SKM-1 treated with dmso at 0.1 percent for 144 hours (cell line): ENCODE data around the gene TRIM31.
A peak's percentile ranks its signal among the peaks of the same experiment; 100 is the strongest.
"Not testable (repeated sequence)": the region's sequence is repeated elsewhere in the genome, so short reads cannot be mapped to it uniquely, and the experiment has no call there.

ENCODE experiments used
- DNase-seq: peaks from one replicate; lab custom pipeline; 2025; ENCODE audit not compliant: unreplicated experiment; lab: John Stamatoyannopoulos, UW

TRIM31 gene

DNA sequence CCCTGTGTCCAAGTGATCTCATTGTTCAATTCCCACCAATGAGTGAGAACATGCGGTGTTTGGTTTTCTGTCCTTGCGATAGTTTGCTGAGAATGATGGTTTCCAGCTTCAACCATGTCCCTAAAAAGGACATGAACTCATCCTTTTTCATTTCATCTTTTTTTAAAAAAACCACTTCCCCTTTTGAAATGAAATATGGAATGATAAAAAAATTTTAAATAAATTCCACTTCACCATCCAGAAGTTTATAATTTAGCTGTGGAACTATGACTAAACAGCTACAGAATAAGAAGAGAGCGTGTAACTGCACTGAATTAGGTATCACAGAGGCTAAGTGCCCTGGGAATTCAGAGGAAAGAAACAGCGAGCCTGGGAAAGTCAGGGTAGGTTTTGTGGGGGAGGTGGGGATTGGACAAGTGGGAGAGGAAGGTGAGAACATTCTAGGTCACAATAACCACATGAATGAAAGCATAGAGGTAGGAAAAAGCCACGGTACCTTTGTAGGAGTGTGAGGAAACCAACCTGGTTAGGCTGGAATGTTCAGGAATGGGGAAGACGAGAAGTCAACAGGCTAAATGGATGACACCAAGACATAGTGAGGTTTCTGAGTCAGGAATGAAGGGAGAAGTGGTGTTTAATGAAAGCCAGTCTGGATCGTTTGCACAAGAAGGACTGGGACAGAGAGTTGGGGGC, 37.1 kb upstream of the TRIM31 start:
- DNase-seq: no peak

DNA sequence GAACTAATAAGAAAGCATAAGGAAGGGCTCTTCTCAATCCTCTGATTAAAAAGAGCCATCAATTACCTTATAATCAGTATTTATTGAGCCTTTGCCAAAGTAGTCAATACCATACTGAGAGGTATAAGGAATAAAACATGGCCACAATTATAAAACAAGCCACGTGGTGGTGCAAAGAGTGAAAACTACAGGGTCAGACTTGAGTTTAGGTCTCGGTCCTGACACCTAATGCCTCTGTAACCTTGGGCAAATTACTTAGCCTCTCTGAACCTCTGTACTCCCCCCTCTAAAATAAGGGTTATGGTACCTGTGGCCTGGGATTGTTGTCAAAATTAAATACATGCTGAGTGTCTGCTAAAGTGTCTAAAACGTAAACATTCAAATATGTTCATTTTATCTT, 36.3 kb upstream of the TRIM31 start:
- no peak for DNase-seq

DNA sequence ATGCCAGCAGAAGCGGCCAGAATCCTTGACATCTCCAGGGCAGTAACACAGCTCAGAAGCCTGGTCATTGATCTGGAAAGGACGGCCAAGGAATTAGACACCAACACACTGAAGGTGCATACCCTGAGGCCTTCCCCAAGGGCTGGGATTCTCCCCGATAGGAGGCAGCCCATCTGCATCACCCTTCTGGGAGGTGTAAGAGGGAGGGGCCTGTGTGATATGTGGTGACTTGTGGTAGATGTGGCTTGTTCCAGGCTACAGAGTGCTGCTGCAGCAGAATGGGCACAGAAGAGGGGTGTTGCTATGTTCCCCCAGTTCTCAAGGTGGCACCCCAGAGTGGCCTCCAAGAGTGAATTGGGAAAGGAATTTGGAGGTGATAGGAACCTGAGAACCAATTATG, 34.2 kb upstream of the TRIM31 start:
- no peak for DNase-seq

DNA sequence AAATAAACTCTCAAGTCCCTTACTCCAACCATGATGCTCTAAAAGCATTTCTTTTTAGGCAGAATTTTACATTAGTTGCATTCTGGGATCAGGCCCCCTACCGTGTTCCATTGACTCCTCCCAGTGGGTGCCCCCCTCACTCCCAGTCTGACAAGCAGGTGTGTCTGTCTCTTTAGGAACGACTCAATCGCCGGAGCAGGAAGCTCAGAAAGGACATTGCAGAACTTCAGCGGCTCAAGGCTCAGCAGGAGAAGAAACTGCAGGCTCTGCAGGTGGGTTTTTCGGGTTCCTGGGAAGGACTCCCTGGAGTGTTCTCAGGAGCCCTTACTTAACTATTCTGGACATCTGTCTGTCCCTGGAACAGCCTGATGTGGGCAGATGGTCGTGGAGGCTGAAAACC, 32.9 kb upstream of the TRIM31 start:
- no peak for DNase-seq

DNA sequence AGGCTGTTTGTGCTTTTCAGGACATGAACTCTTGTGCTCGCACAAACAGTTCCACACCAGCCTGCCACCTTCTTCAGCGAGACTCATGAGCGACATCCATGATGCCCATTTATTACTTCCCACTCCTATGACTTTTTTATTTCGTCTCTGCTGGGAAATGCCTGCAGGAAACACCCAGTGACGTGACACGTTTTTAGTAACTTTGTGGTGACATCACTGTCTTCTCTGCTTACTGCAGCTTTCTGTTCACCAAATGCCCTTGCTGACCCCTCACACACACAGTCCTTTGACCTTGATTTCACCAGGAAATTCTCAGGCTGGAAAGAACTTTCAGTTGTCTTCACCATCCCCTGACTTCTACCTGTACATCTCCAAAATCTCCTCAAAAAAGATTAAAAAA, 31.9 kb upstream of the TRIM31 start:
- no peak for DNase-seq

DNA sequence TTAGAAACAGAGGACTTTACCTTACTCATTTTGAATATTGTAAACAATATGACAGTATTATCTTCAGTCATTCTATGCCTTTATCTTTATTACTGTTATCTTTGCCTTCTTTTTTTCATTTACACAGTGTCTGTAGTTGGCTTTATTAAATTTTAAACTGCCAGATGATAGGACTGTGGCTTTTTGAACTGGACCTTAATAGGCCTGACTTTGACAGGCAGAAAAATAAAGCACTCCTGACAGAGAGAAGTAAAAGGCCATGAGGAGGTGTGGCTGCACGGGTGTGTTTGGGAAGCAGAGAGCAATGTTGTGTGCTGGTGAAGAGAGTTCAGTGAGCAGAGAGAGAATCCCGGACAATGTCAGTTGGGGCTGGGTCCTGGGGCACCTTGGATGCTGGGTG, 30.9 kb upstream of the TRIM31 start:
- DNase-seq: no peak

DNA sequence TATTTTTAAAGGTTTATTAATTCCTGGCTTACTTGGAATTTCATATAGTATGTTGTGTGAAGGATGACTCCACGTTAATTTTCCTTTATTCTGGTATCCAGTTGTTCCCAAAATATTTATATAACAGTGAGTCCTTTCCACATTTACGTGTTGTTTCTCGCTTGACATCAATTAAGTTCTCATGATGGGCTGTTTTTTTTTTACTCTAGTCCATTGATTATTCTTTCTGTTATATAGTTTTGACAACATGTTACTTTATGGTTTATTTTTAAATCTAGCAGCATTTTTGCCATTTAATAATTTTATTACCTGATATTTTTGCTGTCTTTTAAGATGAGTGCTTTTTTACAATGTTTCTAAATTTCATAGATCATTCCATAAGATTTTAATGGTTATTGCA, 29.8 kb upstream of the TRIM31 start:
- DNase-seq: no peak

DNA sequence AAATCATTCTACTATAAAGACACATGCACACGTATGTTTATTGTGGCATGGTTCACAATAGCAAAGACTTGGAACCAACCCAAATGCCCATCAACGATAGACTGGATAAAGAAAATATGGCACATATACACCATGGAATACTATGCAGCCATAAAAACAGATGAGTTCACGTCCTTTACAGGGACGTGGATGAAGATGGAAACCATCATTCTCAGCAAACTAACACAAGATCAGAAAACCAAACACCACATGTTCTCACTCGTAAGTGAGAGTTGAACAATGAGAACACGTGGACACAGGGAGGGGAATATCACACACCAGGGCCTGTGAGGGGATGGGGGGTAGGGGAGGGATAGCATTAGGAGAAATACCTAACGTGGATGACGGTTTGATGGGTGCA, 27.4 kb upstream of the TRIM31 start:
- not testable (repeated sequence) for DNase-seq

DNA sequence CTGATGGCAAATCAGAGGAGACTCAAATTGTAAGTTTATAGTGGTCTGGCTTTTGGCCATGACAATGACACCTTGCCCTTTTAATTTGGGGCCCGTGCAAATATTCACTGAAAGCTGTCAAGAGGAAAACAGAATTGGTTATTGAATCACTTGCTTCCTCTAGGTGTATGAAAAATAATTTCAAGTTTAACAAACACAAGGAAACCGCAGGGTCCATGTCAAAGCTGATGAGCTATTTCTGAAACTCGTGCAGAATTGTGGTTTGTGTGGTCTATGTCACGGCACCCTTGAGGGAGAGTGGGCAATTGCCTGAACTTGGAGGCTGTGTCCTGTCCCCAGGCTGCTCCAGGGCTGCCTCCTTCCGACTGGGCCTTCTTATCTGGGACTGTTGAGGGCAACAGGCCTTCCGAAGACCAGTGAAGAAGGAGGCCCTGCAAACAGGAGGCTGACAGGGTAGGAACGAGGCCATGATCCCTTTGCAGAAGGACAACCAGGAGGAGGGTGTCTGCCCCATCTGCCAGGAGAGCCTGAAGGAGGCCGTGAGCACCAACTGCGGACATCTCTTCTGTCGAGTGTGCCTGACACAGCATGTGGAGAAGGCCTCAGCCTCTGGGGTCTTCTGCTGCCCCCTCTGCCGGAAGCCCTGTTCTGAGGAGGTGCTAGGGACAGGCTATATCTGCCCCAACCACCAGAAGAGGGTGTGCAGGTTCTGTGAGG, 23.8 kb upstream of the TRIM31 start:
- no peak for DNase-seq

DNA sequence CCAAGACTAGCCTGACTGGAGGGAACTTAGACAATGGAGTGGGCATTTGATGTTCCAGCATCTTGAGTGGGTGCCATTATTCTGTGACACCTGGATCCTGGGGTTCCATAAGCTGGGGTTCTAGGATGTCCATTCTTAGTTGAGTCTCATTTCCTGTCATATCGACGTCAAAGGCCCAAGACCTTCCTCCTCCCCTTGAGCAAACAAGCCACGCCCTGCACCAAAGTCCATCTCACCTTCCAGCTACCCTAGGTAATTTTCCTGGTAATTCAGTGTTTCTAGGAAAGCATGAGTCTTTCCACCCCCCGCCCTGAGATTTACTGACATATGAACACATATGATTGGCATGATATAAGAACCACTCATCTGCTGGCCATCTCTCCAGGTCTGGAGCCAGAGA, 22.9 kb upstream of the TRIM31 start, which contains the start of gene TRIM40:
TSS of gene TRIM40 (plus strand) at position 384 of the 400 bp plus-strand sequence. CDS start 897 bp downstream, outside the sequence.
- no peak for DNase-seq

DNA sequence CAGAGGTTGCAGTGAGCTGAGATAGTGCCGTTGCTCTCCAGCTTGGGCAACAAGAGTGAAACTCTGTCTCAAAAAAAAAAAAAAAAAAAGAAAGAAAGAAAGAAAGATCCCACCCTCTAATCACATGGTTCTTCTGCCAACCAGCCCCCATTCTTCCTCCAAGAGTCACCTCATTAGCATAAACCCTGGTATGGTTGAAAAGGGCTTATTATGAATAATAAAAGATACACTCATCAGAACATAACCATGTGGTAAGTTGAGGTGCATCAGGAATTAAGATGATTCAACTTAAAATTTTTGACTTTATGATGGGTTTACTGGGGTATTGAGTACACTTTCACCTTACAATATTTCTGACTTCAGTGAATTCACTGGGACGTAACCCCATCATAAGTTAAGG, 22.3 kb upstream of the TRIM31 start:
- DNase-seq: no peak

DNA sequence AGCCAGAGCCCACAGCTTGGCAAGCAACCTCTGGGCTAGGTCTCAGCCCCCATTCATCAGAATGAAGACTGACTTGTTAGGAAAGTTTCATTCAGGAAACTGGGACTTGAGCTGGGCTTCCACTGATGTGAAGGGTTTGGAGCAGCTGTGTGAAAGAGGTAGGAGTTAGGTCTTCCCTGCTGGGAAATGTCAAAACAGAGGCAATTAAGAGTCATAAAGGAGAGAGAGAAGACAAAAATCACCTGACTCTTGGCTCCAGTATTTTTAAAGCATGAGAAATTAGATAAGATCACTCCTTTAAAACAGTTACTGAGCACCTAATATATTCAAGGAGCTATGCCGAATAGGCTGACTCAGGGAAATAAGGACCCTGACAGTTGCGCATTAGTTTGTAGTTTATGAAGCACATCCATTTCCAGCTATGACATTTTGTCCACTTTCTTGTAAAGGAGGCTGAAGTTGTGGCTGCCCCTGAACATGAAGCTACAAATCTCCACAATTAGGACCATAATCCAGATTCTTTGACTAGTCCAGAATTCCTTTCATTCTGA, 19.1 kb upstream of the TRIM31 start:
- DNase-seq: no peak

DNA sequence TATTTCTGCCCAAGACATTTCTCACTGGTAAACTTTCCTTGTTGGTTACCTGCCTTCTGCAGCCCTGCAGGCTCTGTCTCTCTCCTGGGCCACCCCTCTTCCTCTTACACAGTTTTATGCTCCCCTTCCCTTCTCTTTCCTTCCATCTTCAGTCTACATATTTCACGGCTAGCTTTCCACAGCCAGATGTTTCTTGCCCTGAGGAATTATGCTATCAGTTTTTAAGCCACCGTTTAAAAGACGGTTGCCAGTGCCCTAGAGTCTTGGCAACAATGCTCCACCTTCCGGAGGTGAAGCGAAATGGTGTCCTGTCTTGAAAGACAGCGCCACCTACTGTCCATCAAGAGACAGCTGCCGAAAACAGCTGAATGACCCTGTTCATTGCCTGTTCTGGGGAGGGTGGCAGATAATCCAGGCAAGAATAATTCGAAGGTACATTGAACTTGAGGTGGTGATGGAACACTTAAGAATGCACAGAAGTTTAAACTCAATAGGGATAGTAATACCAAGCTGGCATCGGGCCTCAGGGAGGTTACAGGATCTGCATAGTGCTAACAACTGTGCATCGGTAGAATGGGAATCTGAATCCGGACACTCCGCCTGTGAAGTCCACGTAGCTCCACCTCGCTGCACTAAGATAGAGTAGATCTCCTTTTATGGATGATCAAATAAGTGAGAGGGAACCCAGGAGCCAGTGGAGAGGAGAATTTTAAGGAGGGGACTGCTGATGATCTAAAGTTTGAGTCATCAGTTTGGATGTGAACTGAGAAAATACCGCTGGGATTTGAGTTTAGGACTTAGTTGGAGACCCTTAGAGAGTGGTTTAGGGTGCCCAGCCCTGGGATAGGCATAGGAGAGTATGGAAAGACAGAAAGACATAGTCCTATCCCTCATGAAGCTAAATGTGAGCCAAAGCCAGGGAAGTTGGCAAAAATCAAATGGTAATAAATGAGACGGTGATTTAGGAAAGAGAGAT, 18.3 kb upstream of the TRIM31 start:
- peak; percentile 64 for DNase-seq

DNA sequence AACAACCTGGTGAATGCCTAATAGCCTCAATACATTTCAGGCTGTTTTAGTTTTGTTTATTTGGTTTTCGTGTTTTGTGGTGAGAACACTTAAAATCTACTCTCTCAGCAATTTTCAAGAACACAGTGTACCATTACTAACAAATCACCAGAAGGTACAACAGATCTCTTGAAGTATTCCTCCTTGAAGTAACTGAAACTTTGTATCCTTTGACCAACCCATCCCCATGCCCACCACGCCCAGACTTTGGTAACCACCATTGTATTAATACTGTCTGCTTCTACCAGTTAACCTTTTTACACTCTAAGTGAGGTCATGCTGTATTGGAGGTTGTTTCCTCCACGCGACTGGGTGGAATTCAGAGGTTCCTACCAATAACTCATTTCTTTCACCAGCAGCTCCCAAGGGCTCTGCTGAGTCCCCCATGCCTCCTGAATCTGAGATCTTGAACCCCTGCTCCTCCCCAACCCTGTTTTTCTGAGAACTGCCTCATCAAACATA, 17.3 kb upstream of the TRIM31 start:
- DNase-seq: no peak

DNA sequence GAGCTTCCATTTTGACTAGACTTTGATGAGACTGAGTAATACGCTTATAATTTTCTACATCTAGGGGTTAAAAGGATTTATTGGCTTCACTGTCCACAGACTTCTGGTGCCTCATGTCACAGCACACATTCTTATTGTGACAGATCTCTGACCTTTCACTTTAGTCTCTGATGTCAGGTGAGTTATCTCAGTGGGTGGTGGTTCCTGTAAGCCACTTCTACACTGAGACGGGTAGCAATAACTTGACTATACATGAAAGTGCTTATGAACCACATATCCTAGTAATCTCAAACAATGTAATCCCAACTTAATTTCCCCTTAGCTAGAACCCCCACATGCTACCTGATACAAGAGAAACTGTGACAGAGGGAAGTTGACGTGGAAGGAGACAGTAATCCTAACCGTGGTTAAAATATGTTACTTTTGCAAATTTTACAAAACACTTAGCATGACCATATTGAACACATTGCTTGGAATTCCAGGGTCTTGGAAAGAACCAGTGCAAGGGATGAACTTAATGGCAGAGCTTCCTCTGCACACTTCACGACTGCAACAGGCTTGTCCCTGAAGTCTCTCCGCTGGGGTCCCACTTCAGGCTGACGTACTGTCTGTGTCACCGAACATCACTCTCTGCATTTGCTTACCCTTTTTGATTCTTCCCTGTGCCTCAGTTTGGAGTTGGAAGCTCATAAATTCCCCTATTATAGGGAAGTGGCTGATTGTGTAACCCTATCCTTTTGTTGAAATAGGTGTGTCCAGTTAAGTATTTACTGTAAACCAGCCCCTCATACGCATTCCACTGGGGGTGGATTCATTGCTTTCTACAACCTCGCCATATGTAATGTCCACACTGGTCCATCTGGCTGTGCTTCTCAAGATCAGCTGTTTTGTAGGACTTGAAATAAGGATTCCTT, 16.6 kb upstream of the TRIM31 start:
- DNase-seq: no peak

DNA sequence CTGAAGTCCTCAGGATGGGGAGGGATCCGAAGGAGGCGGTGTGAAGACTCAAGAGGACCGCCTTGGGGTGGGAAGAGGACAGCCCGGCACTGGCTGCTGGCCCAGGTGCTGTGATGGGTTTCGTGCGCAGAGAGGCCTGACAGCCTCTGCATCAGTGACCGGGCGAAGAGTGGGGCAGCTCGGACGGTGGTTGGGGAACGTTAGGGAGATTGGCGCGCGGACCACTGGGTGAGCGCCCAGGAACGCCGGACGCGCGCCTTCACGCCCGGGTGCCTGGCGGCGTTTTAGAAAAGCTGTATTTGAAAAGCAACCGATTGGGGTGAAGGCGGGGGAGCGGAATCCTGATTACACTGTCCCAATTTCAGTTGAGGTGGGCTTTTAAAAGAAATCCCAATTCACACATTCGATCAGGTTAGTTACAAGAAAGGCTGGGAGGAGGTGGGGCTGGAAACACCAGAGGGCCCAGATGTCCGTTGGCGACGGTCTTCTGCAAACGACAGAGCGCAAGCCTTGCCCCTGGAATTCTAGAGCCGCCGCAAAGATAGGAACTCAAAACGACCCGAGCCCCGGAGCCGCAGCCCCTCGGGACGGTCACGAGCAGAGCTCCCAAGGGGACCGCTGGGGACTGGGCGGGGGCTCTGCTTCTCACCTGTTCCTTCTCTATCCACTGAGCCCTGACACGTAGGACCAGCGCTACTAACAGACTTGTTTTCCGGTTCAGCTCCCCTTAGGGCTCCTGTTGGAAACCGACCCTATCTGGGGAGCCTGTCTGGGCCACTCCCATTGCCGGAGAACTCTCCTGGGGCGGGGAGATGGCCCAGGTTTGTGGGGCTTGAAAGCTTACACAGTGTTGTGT, 14.6 kb upstream of the TRIM31 start:
- no peak for DNase-seq

DNA sequence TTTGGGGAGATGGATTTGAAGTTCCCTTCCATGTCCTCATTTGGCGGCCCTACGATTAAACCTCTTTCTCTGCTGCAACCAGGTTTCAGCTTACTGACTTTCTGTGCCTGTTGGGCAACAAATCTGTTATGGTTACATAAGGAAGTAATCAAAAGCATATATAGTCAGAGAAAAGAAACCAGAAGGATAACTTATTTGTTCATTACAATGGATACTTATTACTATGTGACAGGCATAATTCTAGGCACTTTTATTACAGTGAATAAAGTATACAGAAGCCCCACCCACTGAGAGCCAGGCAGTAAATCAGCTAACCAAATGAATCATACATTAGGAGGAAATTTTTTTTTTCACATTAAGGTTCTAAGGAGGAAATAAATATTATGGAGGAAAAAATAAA, 9.6 kb upstream of the TRIM31 start:
- no peak for DNase-seq

DNA sequence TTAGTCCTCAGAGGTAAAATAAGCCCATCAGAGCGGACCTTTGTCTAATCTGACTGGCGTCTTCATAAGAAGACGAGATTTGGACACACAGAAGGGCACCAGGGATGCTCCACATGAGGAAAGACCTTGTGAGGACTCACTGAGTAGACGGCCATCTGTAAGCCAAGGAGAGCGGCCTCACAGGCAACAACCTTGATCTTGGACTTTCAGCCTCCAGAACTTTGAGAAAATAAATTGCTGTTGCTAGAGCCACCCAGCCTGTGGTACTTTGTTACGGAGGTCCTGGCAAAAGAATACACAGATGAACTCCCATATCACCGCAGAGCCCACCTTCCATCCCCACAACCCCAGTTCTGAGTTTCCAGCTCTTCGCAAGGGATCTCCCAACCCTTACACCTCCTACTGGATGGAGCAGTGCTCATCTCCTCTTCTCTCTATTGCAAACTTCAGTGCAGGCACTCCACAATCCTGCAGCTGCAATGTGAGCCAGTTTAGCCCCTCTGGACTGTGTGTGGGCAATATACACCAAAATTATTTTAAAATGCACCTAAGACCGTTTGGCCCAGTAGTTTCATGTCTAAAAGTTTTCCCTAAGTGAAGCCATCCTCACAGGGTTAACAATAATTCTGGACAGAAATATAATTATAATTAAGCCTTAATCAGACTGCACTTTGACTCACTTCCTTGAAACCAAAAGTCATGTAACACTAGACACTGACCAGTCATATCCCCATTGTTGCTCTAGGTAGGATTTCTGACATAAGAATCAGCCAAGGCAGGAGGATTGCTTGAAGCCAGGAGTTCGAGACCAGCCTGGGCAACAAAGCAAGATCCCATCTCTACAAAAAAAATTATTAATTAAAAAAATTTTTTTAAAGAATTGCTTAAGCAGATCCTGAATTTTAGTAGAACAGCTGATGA, 8.8 kb upstream of the TRIM31 start:
- no peak for DNase-seq
